Epidermal melanocyte (primary cell): ENCODE measurements around the gene NOS1.

Source experiments
- DNase-seq: peaks from one replicate; pipeline ENCODE4 v3.0.0; 2011; ENCODE audit warnings: low spot score; ENCODE audit not compliant: insufficient read length

Gene NOS1

GRCh38 chr12:117330441-117331113 lies 30.8 kb downstream of the NOS1 start:
- DNase-seq: no peak

DNA sequence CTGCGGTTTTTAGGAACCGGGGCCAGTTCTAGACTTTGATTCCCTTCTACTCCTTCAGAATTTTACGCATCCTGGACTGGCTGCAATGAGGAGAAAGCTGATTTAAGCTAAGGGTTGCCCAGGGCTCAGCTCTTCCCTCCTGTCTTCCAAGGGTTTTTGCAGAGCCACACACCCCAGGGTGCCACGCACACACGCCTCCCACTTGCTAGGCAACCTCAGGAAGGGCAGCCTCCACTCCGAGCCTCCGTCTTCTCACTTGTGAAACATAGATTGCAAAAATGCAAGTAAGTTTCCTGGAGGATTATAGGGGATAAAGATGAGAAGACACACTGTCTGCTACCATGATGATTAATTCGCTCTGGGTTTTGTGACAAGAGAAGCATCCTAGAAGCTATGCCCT lies 31.7 kb downstream of the NOS1 start:
- no peak for DNase-seq

DNA sequence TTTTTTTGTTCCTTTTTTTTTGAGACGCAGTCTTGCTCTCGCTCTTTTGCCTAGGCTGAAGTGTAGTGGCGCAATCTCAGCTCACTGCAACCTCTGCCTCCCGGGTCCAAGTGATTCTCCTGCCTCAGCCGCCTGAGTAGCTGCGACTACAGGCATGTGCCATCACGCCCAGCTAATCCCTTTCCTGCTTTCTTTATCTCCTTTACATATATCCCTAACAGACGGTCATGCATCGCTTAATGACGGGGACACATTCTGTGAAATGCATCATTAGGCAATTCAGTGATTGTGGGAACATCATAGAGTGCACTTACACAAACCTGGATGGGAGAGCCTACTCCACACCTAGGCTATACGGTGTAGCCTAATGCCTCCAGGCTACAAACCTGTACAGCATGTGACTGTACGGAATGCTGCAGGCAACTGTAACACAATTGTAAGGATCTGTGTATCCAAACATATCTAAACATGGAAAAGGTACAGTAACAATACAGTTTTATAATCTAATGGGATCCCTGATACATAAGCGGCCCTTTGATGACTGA lies 32.8 kb downstream of the NOS1 start:
- no peak for DNase-seq

DNA sequence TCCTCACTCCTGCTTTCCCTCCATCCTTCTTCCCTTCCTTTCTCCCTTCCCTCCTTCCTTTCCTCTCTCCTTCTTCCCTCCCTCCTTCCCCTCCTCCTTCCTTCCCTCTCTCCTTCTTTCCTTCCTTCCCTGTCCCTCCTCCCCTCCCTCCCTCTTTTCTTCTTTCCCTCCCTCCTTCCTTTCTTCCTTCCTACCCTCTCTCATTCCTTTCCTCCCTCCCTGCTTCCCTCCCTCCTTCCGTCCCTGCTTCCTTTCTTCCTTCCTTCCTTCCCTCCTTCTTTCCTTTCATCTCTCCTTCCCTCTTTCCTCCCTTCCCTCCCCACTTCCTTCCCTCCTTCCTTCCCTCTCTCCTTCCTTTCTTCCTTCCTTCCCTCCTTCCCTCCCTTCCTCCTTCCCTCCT lies 39.0 kb downstream of the NOS1 start:
- no peak for DNase-seq

DNA sequence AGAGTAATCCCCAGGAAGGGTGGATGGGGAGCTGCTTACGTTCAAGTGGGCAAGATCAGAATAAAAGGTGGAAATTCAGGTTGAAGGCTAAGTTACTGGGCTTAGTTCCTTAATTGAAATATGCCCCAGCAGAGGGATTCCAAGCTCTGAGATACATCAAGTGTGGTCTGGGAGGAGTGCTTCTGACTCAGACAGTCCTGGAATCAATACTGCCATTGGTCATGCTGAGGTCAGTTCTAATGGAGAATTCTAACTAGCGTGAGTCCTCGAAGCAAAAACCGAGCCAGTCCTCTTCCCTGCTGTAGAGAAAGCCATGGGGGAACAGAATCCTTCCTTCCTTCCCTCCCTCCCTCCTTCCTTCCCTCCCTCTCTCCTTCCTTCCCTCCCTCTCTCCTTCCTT lies 39.9 kb downstream of the NOS1 start:
- no peak for DNase-seq

DNA sequence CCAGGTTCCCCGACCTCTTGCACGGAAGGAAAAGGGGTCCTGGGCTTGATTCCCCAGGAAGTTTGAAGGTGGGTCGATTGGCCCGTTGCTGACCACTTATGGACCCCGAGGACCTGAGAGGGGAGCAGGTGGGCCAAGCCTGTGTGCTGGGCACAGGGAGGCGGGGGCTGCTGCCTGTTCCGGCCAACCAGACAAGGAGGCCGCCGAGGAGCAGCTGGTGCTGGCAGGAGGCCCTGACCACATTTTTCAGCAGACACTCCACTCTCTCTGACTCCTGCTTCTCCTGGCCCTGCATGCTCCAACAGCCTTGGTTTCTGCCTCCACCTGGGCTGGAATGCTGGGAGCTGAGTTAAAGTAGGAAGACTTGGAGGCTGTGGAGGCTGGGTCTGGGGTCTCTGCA lies 42.8 kb downstream of the NOS1 start:
- DNase-seq: no peak

DNA sequence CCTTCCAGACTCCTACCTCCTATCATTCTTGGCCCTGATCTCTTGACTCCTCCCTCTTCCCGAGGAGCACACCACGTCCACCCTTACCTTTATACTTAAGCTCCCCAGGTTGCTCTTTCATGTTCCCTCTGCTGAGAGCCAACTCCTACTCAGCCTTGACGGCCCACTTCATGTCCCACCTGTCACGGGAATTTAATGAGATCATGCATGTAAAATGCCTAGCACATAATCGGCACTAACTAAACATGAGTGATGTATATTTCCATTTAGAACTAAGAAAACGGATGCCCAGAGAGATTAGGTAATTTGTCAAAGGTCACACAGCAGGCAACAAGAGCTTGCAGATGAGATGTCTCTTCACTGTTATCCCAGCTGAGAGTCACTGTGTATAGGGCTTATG lies 45.1 kb downstream of the NOS1 start:
- no peak for DNase-seq

DNA sequence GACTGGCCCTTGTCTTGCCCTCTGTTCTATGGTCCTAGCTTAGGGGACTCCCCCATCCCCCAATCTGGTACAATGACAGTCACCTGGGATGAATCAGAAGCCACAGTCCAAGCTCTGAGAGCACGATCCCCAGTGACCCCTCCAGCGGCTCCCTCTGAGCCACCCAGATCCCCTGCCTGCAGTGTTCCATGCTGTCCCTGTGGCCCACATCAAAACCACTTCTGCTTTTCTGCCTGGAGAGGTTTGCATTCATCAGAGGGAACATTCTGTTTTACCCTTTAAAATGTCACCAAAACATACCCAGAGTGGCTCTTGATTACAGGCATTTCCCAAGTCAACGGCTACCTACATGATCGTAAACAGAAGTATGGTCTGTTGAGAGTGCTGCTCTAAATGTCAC lies 47.5 kb downstream of the NOS1 start:
- DNase-seq: no peak

- no peak for DNase-seq
Measured at GRCh38 chr12:117312770-117313169, 48.7 kb downstream of the NOS1 start.

DNA sequence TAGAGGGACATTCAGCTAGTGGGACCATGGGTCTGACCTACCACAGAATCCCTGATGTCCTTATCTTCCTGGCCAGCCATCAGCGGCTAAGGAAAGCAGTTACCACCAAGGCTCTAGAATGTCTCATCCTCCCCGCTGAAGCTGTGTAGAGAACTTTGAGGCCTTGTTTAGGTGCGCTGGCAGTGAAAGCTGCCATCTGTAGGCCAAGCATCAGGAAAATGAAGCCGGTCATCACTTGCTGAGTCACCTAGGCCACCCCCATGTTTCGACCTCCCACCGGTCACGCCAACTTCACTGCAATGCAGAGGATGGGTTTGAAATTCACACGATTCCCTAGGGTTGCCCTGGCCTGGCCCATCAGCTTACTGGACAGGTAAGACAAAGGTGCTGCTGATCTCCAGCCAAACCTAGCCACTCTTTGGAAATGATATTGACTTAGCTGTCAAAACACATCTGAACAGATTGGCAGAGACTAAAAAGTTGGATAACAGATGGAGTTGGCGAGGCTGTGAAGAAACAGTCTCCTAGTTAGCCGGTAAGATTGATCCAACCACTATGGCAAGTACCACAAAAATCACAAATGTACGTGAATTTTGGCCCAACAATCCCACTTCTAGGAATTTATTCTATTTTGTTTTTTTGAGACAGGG lies 52.0 kb downstream of the NOS1 start:
- DNase-seq: no peak

DNA sequence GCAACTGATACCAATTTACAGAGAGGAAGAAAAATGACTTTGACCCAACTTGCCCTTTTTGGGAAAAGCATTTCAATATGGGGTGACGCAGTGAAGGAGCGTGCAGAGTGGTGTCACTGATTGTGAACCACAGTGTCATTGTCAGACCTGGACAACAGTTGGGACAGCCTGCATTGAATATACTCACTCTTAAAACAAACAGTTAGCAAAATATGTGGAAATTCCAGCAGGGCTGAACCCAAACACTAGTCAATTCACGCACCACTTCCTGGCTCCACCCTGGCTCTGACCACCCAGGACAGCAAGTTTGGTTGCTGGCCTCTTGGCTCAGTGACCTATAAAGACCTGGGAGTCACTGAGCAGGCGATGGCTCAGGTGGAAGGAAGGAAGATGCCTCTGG lies 61.3 kb downstream of the NOS1 start:
- DNase-seq: no peak

DNA sequence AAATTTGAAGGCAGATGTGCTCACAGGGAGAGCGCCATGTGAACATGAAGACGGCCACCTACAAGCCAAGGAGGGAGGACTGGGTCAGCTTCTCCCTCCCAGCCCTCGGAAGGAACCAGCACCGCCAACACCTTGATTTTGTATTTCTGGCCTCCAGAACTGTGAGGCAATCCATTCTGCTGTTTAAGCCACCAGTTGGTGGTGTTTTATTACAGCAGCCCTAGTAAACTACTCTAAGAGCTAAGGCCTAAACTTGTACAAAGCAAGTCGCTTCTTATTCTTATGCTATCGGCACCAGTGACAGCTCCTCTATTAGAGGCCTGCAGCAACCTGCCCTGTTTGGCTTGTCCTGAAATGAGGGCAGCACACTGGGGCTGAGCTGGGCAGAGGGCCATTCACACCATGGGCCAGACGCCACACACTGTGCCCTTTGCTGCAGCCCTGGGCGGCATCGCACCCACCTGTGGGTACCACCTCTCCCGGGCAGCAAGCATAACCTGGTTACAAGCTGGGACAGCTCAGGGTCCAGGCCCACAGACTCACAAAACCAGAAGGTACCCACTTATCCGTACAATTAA lies 62.7 kb downstream of the NOS1 start:
- DNase-seq: no peak

GRCh38 chr12:117298191-117298590 lies 63.2 kb downstream of the NOS1 start:
- no peak for DNase-seq

- DNase-seq: no peak
Measured at GRCh38 chr12:117294189-117294603, 67.2 kb downstream of the NOS1 start.

- no peak for DNase-seq
Measured at GRCh38 chr12:117293510-117293909, 67.9 kb downstream of the NOS1 start.

- no peak for DNase-seq
Measured at GRCh38 chr12:117292688-117293087, 68.7 kb downstream of the NOS1 start.

- no peak for DNase-seq
Measured at GRCh38 chr12:117284140-117284539, 77.3 kb downstream of the NOS1 start.

DNA sequence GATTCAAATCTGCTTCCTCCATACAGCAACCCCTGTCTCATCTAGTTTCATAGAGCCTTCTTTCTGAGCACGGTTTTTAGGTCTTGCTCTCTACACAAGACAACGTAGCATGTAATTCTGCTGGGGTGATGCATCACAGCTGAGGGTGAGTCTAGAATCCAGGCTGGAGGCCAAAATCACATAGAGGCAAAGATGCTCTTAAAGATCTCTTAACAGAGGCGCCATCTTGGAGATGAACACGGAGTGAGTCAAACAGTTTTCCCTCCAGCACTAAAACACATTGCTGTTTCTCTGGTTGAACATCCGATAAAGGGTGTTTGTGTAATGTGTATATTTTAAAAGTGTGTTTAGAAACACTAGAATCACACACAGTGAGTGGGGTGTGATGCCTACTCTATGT lies 78.9 kb downstream of the NOS1 start:
- DNase-seq: no peak

GRCh38 chr12:117280019-117280680 lies 81.3 kb downstream of the NOS1 start:
- DNase-seq: no peak

DNA sequence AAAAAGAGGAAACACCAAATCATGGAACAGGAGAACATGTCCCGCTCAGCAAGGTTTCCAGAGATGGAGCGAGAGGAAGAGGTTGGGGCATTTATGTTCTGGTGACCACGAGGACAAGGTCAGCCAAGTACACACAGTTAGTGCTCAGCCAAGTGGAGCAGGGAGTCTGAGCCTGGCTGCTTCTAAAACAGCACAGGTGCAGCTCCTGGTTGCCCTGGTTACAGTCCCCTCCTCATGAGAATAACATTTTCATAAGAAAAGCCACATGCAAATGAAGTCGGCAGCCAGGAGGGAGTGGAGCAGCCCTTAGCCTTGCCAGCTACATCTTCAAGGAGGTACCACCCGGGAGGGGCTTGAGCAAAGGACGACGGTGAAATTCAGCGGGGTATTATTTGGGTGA lies 81.8 kb downstream of the NOS1 start:
- DNase-seq: no peak

DNA sequence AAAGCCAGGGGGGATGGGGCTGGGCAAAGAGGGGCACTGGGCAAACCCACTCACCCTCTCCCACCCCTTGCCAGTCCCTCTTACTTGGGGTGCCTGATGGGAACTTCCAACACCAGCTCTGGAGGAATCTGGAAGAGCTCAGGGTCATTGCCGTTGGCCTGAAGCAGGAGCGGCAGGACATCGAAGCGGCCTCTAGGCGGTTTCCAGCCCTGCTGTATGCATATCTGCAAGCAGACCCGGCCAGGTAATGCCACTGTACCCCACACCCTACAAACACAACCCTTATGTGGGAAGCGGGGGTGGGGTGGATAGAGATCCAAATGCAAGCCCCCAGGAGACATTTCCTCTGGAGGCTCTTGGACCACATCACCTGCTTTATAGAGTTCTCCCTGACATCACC lies 83.6 kb downstream of the NOS1 start:
- no peak for DNase-seq

DNA sequence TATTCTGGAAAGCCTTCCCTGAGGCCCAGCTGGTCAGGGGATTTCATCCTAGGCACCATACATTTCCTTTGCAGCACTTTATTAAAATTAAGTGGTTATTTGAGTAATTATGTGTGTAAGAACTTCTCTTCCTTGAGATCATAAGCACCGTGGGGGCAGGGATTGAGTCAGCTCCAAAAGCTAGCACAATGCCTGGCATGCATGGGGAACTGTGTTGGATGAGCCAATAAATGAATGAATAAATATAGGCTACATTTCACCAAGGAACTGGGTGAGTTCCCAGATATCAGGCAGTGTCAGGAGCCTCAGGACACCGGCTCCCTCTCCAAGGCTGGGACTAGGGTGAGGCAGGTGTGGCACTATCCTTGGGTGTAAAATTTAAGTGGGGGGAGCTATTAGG lies 88.3 kb downstream of the NOS1 start:
- DNase-seq: no peak
